Suppressor macrophage treated with lipopolysaccharide for 1 hour (primary cell): ENCODE results near the gene SH2B2.

Experiments
- DNase-seq, 3 donors: peaks; one replicate each; pipeline ENCODE4 v3.0.0-alpha.2; 2020 to 2022

Gene SH2B2

GRCh38 chr7:102286237-102287110 is at the start of gene SH2B2:
TSS of gene SH2B2 (plus strand) at chr7:102286868. CDS start at chr7:102300551, 13,683 bp downstream.
- peak; percentile 86 to 90 (median 86) for DNase-seq

DNA sequence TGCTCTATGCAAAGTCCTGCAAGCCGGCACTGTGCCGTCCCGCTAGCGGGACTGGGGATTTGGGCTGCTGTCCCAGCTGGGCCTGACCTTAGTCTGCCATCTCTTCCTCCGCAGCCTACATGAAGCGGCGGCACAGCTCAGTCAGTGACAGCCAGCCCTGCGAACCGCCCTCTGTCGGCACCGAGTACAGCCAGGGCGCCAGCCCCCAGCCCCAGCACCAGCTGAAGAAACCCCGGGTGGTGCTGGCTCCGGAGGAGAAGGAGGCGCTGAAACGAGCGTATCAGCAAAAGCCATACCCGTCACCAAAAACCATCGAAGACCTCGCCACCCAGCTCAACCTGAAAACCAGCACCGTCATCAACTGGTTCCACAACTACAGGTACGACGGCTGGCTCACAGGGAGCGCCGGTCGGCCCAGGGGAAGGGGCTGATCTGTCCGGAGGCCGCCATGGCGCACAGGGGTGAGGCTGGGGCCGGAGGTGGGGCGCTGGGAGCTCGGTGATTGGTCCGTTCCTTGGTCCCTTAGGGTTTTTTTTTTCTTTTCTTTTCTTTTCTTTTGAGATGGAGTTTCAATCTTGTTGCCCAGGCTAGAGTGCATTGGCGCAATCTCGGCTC is 47.4 kb upstream of the SH2B2 start:
- no peak for DNase-seq

DNA sequence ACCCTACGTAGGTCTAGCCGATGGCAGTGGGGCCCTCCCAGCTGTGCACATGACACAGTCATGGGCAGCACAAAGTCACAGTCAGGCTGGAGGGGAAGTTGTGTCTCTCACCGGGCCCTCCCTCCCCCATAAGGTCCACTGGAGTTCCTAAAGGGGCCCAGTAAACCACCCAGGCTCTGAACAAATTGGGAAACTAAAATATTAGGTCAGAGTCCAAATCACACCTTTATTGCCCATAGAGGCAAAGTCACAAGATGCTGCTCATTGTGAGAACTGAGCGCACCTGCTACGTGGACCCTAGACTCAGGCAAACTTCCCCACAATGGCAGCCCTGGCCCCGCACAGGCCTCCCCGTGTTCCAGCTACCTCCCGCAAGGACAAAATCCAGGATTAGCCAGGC is 45.2 kb upstream of the SH2B2 start:
- DNase-seq: no peak

GRCh38 chr7:102244601-102245000 is 42.1 kb upstream of the SH2B2 start:
- no peak for DNase-seq

GRCh38 chr7:102248081-102248455 is 38.6 kb upstream of the SH2B2 start:
- no peak for DNase-seq

GRCh38 chr7:102248456-102249395 is 37.9 kb upstream of the SH2B2 start:
- no peak for DNase-seq

DNA sequence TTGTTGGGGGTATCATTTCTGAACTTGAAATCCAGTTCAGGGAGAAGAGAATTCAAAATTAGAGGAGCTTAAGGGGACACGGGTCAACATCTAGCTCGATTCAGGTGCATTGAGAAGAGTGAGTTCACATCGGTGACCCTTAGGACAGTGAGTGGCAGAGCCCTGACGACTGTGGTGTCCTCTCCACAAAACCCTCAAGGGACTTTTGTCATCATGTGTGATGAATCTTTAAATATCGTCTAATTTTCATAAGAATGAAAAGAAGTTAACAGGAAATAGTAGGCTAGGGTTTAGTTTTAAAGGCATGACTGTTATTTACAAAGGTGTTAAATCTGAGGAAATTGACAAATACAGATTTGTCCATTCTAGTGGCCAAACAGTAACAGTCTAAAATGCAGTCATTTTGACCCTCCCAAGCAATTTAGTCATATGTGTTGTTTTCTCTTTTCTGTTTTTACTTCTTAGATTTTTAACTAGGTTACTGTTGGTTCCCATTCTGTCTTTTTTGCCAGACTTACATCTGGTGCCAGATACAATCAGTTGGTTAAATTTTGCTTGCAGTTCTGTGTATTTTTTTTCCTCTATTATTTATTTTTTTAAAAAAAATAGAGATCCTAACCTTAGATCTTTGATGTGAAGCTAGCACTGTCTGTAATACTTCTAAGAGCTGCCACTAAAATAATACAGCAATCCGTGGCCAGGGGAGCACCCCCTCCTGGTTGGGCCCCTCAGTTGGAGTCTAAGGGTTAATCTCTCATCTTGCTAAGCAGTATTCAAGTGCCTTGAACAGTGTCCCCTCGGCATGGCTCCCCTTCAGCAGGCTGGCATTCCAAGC is 34.9 kb upstream of the SH2B2 start:
- no peak for DNase-seq

DNA sequence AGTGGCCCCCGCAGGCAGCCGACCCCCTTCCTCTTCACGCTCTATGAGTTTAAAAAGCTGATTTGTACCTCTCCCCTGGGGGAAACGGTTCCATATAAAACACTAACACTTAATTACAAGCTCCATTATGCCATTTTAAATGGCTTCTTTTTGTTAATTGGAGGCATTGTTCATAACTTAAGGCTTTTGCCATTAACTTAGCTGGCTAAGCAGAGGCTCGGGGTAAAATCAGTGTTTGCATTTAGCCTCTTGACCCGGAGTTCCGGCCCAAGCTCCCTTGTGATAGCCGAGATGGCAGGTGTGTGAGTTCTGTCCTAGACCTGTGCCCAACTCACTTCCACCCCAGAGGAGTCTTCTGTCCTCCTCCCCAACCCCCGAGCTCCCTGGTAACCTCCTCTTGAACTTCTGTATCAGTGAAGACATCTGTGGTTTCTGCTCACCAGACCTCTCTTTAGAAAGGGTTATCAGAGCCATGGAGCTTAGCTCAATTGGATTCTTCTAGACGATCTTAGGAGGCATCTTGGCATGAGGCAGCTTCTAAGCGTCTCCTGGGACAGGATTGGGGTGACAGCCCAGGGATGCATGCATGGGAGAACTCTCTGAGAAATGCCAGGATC is 34.2 kb upstream of the SH2B2 start:
- DNase-seq: no peak

GRCh38 chr7:102253066-102253972 is 33.3 kb upstream of the SH2B2 start:
- no peak for DNase-seq

DNA sequence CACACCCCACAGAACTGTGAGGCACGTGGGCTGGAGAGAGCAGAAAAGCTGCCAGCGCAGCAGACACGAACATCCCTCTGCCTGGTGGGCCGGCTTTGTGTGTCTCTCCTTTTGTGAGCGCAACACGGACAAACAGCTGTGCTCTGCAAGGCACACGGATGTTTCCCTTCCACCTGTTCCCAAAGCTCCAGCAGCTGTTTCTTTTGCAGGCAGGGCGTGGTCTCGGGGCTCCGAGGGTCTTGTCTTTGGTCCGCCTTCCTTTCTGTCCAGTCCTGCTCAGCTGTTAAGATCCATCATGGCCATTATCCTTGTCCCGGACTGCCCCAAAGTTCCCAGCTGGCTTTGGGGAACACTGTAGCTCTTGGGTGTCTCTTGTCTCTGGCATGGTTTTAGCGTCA is 32.7 kb upstream of the SH2B2 start:
- no peak for DNase-seq

DNA sequence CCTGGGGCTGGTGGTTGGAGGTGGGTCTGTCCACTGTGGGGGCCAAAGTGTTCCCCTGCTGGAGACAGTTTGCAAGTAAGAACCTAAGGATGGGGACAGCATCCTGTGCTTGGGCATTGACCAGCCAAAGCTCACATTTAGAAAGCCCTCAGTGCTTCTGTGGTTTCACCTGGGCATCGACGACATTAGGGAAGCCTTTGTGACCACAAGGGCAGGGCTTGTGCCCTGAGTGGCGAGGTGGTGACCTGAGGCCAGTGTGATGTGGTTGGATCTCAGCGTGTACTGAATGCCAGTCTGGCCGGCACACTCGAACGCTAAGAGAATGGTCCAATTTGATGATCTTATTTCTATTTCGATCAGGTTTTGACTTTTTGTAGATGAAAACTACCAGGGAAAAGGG is 32.1 kb upstream of the SH2B2 start:
- no peak for DNase-seq

- DNase-seq: no peak
These were observed 31.2 kb upstream of the SH2B2 start for GRCh38 chr7:102255501-102255900.

- DNase-seq: no peak
These were observed 30.8 kb upstream of the SH2B2 start for GRCh38 chr7:102255916-102256315.

DNA sequence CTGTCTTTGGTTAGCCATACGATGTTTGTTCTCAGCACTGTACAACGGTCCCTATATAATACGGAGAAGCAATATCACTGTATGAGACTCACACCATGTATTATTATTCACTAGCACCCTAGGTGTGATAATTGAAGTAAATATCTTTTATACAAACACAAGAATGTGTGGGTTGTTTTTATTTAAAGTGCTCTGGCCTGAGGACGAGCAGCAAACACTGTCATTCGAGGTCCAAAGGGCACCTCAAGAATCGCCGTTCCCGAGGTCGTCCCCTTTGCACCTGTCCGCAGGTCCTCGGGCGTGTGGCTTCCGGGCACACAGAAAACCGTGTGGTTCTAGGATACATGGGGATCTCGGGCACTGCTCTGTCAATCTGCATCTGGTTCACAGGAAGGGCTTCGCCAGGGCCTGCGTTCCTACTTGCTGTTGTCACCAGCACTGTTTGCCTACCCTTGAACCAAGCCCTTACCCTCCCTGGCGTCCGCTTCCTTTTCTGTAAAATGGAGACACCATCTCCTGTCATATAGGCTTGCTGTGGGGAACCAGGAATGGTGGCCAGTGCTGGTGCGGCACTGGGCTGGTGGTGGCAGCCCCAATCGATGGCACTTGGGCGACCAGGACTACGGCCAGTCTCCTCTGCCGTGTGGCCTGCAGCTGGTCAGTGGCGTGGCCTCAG is 28.5 kb upstream of the SH2B2 start:
- no peak for DNase-seq

DNA sequence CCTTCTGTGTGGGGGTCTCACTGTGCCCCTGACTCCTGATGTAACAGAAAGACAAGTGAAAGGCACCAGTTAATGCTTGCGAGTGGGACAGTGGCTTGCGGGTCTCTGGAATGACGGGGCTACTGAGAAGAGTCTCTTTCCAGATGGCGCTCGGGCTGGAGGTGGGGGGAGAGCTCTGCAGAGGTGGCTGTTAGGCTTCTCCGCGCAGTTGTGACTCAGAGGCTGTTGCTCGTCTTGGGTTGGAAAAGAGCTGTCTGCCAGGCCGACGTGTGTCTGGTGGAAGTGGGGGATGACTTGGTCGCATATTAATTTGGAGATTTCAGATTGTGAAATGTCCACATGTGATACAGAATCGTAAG is 27.9 kb upstream of the SH2B2 start:
- no peak for DNase-seq

- DNase-seq: no peak
These were observed 25.8 kb upstream of the SH2B2 start for GRCh38 chr7:102260856-102261255.

DNA sequence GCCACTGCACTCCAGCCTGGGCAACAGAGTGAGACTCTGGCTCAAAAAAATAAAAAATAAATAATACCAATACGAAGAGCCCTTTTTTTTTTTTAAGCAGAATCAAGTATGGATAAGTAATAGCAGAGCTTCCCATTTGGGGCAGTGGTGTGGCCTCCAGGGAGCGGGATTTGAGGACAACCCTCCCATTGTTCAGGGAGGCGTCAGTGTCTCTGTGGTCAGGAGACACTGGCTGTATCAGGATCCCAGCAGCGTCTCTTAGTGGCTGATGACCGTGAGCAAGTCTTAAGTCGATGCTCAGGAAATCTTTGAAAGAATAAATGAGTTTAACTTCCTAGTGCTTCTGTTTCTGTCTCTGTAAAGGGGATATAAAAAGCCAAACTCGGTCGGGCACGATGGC is 25.2 kb upstream of the SH2B2 start:
- no peak for DNase-seq

- DNase-seq: no peak
These were observed 24.1 kb upstream of the SH2B2 start for GRCh38 chr7:102262546-102262945.

GRCh38 chr7:102264367-102264891 is 22.2 kb upstream of the SH2B2 start:
- peak; percentile 69 to 74 (median 69) for DNase-seq

GRCh38 chr7:102266541-102266940 is 20.1 kb upstream of the SH2B2 start:
- no peak for DNase-seq
